PC-3 (cell line): Measurements from ENCODE around the gene MASP2.

Experiments
- CTCF ChIP-seq: fragments of 300-600 bp; sonication (generic); conservative IDR thresholded peaks from 2 replicates; pipeline ENCODE4 v1.5.1; 2017; ENCODE audit warnings: antibody characterized with exemption, low read depth, mild to moderate bottlenecking, low read length
- EZH2 ChIP-seq: fragments of 300-600 bp; sonication (generic); IDR thresholded peaks from one replicate; pipeline ENCODE4 v1.6.1; 2017; ENCODE audit warnings: antibody characterized with exemption, mild to moderate bottlenecking, low read length; ENCODE audit not compliant: unreplicated experiment

GRCh38 chr1:11056504-11056903 lies 9.5 kb upstream of the MASP2 start:
- TF ChIP-seq EZH2 (no peak), CTCF (no peak)
